GM23338 (cell line): ENCODE measurements around the gene MYO1E. TPM values are rescaled to one million over a fixed set of nuclear protein-coding genes. Genes with fewer than 3 reads are reported as not detected.
"Not testable (repeated sequence)": the region's sequence is repeated elsewhere in the genome, so short reads cannot be mapped to it uniquely, and the experiment has no call there.

Experiments used
- ATAC-seq: fragments of 200-7000 bp; cut with Tn5 transposase; 3 replicates; pipeline ENCODE4 v1.9.1; 2020
- DNase-seq: peaks from one replicate; pipeline ENCODE4 v3.0.0-alpha.2; 2015; ENCODE audit warnings: low spot score
- H2AFZ ChIP-seq: fragments of 200-600 bp; sonication (generic); 2 replicates; pipeline ENCODE4 v1.8.0; 2016; ENCODE audit warnings: antibody characterized with exemption, mild to moderate bottlenecking, moderate library complexity
- H3F3A ChIP-seq: fragments of 200-600 bp; sonication (generic); replicated peaks from 2 replicates; pipeline ENCODE4 v1.8.0; 2017; ENCODE audit warnings: antibody characterized with exemption, mixed run types, low read depth
- H3K27ac ChIP-seq: fragments of 200-600 bp; sonication (generic); 2 replicates; pipeline ENCODE4 v1.6.1; 2016; ENCODE audit warnings: low read depth
- H3K27me3 ChIP-seq: fragments of 200-600 bp; sonication (generic); 2 replicates; pipeline ENCODE4 v1.8.0; 2016; ENCODE audit warnings: mild to moderate bottlenecking, mixed run types, moderate library complexity; ENCODE audit not compliant: insufficient read depth
- H3K36me3 ChIP-seq: fragments of 200-600 bp; sonication (generic); 2 replicates; pipeline ENCODE4 v1.8.0; 2016; ENCODE audit warnings: mild to moderate bottlenecking; ENCODE audit not compliant: insufficient read depth
- H3K4me1 ChIP-seq: fragments of 200-600 bp; sonication (generic); 2 replicates; pipeline ENCODE4 v1.8.0; 2016; ENCODE audit warnings: mild to moderate bottlenecking, moderate library complexity; ENCODE audit not compliant: insufficient read depth
- H3K4me2 ChIP-seq: fragments of 200-600 bp; sonication (generic); 2 replicates; pipeline ENCODE4 v1.7.1; 2017; ENCODE audit warnings: mixed run types
- H3K4me3 ChIP-seq: fragments of 200-600 bp; sonication (generic); 2 replicates; pipeline ENCODE4 v1.6.1; 2016; ENCODE audit warnings: mixed run types
- H3K79me2 ChIP-seq: fragments of 200-600 bp; sonication (generic); replicated peaks from 2 replicates; pipeline ENCODE4 v1.8.0; 2017; ENCODE audit warnings: mild to moderate bottlenecking; ENCODE audit not compliant: insufficient read depth
- H3K9me2 ChIP-seq: fragments of 200-600 bp; sonication (generic); 2 replicates; pipeline ENCODE4 v1.8.0; 2017; ENCODE audit not compliant: insufficient read depth
- H4K20me1 ChIP-seq: fragments of 200-600 bp; sonication (generic); replicated peaks from 2 replicates; pipeline ENCODE4 v1.8.0; 2017; ENCODE audit warnings: mild to moderate bottlenecking; ENCODE audit not compliant: insufficient read depth
- H3K27ac Mint-ChIP-seq: 2 replicates; pipeline ENCODE4 v1.8.0; 2020; ENCODE audit warnings: inconsistent platforms, mild to moderate bottlenecking, moderate library complexity, mixed read lengths
- H3K27me3 Mint-ChIP-seq: 3 replicates; pipeline ENCODE4 v1.8.0; 2022; ENCODE audit warnings: low read depth, mild to moderate bottlenecking, moderate library complexity, mixed read lengths, inconsistent platforms; ENCODE audit not compliant: insufficient read depth, poor library complexity
- H3K36me3 Mint-ChIP-seq: 3 replicates; pipeline ENCODE4 v1.8.0; 2021; ENCODE audit warnings: low read depth, mild to moderate bottlenecking, inconsistent platforms, moderate library complexity, mixed read lengths
- H3K4me1 Mint-ChIP-seq: 3 replicates; pipeline ENCODE4 v1.8.0; 2020; ENCODE audit warnings: mild to moderate bottlenecking, inconsistent platforms, mixed read lengths
- H3K4me3 Mint-ChIP-seq: 3 replicates; pipeline ENCODE4 v1.8.0; 2021; ENCODE audit warnings: moderate library complexity, mild to moderate bottlenecking, inconsistent platforms, mixed read lengths
- H3K9me3 Mint-ChIP-seq: 3 replicates; pipeline ENCODE4 v1.8.0; 2020; ENCODE audit warnings: moderate library complexity, mild to moderate bottlenecking, inconsistent platforms, mixed read lengths
- CTCF ChIP-seq, 2 experiments: fragments of 200-600 bp in 1 of 2; sonication (generic) in 1 of 2; conservative IDR thresholded peaks; 2 replicates each; pipeline versions ENCODE4 v1.5.1 to v1.6.1; 2016 to 2017; ENCODE audit warnings: antibody characterized with exemption in 2 of 2, low read depth in 2 of 2, mild to moderate bottlenecking in 2 of 2, moderate library complexity in 1 of 2
- EZH2 ChIP-seq: fragments of 200-600 bp; sonication (generic); IDR thresholded peaks from one replicate; pipeline ENCODE4 v1.8.0; 2017; ENCODE audit warnings: antibody characterized with exemption, mild to moderate bottlenecking, low read depth; ENCODE audit not compliant: unreplicated experiment
- EZH2phosphoT487 ChIP-seq: fragments of 200-600 bp; sonication (generic); IDR thresholded peaks from one replicate; pipeline ENCODE4 v1.8.1; 2018; ENCODE audit warnings: antibody characterized with exemption; ENCODE audit not compliant: unreplicated experiment
- JUNB ChIP-seq: IDR thresholded peaks from one replicate; pipeline ENCODE4 v1.6.1; 2016; ENCODE audit warnings: antibody characterized with exemption; ENCODE audit not compliant: unreplicated experiment
- ZNF331 ChIP-seq: fragments of 250-450 bp; sonication (Bioruptor Pico); IDR thresholded peaks from 2 replicates; pipeline ENCODE4 v1.5.0; 2020; ENCODE audit warnings: low read depth, mild to moderate bottlenecking, moderate library complexity
- polyA plus RNA-seq: library from polyadenylated mRNA; unstranded; fragments of >200 nt; fragmentation: Nextera tagmentation; extraction: Ambion mirVana; gene quantifications from 2 replicates; pipeline ENCODE4 v1.2.1, GENCODE V29; 2016
- total RNA-seq: library from RNA; depleted of rRNA; stranded (reverse); fragments of >200 nt; shearing (Covaris generic); gene quantifications from 2 replicates; pipeline ENCODE4 v1.2.3, GENCODE V29; 2014
- TF ChIP-seq, protein P1 (sequence below): IDR thresholded peaks from one replicate; pipeline ENCODE4 v1.6.1; 2018; ENCODE audit warnings: antibody characterized with exemption; ENCODE audit not compliant: unreplicated experiment

MYO1E gene
- total and polyA plus RNA-seq, 2 experiments from 2014 or later: 68.3 to 131 TPM

DNA sequence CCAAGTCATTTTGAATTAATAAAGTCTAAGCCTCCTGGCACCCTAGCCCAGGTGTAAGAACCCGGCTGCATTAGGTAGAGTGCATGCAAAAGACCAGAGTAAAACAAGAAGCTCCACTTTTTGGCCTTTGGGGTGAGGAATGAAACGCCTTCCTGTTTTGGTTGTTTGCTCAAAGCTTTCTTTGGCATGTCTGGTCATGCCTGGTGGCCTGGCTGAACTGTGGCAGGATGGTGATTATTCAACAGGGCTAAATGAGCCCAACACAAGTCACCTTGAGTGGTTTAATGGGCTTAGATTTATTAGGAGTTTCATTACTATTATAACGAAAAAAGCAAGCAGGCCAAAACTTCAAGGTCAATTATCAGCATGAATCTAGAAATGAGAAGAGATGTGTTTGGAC lies 206.9 kb downstream of the MYO1E start (continued):
- TF ChIP-seq JUNB (no peak), ZNF331 (no peak)
- TF ChIP-seq, protein P1, sequence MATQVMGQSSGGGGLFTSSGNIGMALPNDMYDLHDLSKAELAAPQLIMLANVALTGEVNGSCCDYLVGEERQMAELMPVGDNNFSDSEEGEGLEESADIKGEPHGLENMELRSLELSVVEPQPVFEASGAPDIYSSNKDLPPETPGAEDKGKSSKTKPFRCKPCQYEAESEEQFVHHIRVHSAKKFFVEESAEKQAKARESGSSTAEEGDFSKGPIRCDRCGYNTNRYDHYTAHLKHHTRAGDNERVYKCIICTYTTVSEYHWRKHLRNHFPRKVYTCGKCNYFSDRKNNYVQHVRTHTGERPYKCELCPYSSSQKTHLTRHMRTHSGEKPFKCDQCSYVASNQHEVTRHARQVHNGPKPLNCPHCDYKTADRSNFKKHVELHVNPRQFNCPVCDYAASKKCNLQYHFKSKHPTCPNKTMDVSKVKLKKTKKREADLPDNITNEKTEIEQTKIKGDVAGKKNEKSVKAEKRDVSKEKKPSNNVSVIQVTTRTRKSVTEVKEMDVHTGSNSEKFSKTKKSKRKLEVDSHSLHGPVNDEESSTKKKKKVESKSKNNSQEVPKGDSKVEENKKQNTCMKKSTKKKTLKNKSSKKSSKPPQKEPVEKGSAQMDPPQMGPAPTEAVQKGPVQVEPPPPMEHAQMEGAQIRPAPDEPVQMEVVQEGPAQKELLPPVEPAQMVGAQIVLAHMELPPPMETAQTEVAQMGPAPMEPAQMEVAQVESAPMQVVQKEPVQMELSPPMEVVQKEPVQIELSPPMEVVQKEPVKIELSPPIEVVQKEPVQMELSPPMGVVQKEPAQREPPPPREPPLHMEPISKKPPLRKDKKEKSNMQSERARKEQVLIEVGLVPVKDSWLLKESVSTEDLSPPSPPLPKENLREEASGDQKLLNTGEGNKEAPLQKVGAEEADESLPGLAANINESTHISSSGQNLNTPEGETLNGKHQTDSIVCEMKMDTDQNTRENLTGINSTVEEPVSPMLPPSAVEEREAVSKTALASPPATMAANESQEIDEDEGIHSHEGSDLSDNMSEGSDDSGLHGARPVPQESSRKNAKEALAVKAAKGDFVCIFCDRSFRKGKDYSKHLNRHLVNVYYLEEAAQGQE: no peak

GRCh38 chr15:59162080-59162479 lies 210.6 kb downstream of the MYO1E start:
- not testable (repeated sequence) for H3K27me3 Mint-ChIP-seq, H3K79me2 ChIP-seq, H3K4me3 Mint-ChIP-seq, H3K27ac Mint-ChIP-seq, H3K4me3 ChIP-seq, H3K9me2 ChIP-seq, H3K9me3 Mint-ChIP-seq, H3K4me2 ChIP-seq, H3K27me3 ChIP-seq, ATAC-seq, H3K27ac ChIP-seq, H3K4me1 ChIP-seq, H2AFZ ChIP-seq, H3F3A ChIP-seq, H4K20me1 ChIP-seq, DNase-seq
- H3K36me3 ChIP-seq: peaks cover 14% of the 10 kb centered on the region; the same call in 1 of the 2 replicates
- Mint-ChIP-seq H3K4me1 (peaks cover 16% of the 10 kb centered on the region; the same call in 2 of the 3 replicates), H3K36me3 (peaks cover 38% of the 10 kb centered on the region)

- H2AFZ ChIP-seq: no peak overlapping the region
- Mint-ChIP-seq H3K4me3 (no peak overlapping the region), H3K36me3 (peaks cover 38% of the 10 kb centered on the region), H3K27me3 (peaks cover 7% of the 10 kb centered on the region), H3K27ac (peak overlapping the region; percentile 70), H3K9me3 (no peaks in the 10 kb centered on the region), H3K4me1 (peaks cover 13% of the 10 kb centered on the region; the same call in 2 of the 3 replicates)
- H3K4me3 ChIP-seq: no peak overlapping the region
- H3K4me2 ChIP-seq: no peak overlapping the region
- no peaks in the 10 kb centered on the region for H4K20me1 ChIP-seq
- ATAC-seq (peak; percentile 96), DNase-seq (peak; percentile 79)
- 0 out of 2 replicates have a peak overlapping the region, but pooled peaks have one; percentile 50 for H3K27ac ChIP-seq
- H3K36me3 ChIP-seq: peaks cover 19% of the 10 kb centered on the region; the same call in 1 of the 2 replicates
- TF ChIP-seq EZH2: no peak
- TF ChIP-seq CTCF (conservative IDR thresholded peaks at IDR 0.05; ENCODE audit: low read depth in 2 of 2): peak; percentile 56 to 81
- TF ChIP-seq EZH2phosphoT487: no peak
- H3K9me2 ChIP-seq: 0 out of 2 replicates have a peak, but pooled peaks cover 5% of the 10 kb centered on the region
- no peaks in the 10 kb centered on the region for H3K79me2 ChIP-seq
- no peaks in the 10 kb centered on the region for H3K27me3 ChIP-seq
- H3F3A ChIP-seq: no peaks in the 10 kb centered on the region
- H3K4me1 ChIP-seq: no peaks in the 10 kb centered on the region
These were observed 211.6 kb downstream of the MYO1E start for GRCh38 chr15:59160880-59161593.
